Fibroblast of skin of right biceps (primary cell): ENCODE results near the gene G6PC1.
"Not testable (repeated sequence)": the region's sequence is repeated elsewhere in the genome, so short reads cannot be mapped to it uniquely, and the experiment has no call there.

ENCODE experiments used
- DNase-seq: peaks from one replicate; pipeline ENCODE4 v3.0.0-alpha.2; 2013

The G6PC1 gene

DNA sequence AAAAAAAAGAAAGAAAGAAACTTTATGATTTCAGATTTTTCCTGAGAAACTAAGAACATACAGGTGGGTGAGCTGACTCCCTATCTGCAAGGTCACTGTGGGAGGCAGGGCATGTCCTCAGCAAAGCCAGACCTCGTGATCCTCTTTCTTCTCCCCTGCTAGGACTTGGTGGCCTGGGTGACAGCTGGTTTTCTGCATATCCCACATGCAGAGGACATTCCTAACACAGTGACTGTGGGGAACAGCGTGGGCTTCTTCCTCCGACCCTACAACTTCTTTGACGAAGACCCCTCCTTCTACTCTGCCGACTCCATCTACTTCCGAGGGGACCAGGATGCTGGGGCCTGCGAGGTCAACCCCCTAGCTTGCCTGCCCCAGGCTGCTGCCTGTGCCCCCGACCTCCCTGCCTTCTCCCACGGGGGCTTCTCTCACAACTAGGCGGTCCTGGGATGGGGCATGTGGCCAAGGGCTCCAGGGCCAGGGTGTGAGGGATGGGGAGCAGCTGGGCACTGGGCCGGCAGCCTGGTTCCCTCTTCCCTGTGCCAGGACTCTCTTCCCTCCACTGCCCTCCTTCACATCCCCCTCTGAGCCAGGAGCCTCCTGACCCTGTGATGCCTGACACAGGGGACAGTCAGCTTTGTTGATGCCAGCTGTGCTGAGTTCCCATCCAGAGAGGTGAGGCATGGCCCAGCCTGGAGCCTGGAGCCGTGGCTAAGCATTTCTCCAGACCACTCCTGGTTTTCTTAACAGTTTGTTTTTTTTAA lies 26.5 kb upstream of the G6PC1 start:
- not testable (repeated sequence) for DNase-seq

- no peak for DNase-seq
These were observed 23.6 kb upstream of the G6PC1 start for GRCh38 chr17:42877037-42877436.

GRCh38 chr17:42878123-42878880 lies 22.3 kb upstream of the G6PC1 start:
- DNase-seq, result no peak

DNA sequence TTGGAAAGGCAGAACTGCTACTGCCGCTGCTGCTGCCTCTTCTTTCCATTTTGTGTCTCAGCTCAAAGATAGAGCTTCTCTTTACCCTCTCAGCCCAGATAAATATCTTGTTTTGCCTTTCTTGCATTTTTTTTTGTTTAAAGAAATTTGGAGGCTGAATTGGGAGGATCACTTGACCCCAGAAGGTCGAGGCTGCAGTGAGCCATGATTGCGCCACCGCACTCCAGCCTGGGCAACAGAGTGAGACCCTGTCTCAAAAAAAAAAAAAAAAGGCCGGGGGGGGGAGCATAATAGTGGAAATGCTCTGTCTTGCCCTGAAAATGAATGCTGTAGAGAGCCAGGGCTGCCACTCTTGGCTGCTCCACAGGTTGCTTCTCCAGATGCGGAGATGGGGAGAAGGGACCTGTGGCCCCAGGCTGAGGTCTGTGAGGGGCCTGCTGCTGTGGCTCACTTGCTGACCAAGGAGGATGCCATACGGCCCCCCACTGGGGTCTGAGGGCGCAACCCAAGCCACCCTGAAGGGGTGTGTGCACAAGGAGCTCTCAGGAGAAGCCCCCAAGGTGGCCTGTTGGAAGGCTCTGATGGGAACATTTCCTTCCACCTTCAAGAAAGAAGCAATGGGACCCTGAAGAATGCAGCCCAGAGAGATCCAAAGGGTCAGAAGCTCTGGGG lies 21.5 kb upstream of the G6PC1 start:
- DNase-seq, result no peak

DNA sequence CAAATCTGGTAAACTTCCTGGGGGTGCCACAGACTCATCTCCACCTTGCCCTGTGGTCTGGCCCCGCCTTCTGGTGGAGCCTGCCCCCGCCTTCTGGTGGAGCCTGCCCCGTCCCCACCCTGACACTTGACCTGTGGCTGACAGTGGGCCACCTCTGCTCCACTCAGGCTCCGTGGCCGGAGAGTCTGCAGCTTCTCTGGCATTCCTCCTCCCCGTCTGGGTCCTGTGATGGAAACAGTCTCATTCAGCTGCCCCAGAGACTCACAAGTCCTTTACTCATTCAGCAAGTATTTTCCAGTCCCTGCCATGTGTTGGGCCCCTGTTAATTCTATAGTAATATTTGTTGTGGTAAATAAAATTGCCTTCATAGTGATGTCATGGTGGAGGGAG lies 21.0 kb upstream of the G6PC1 start:
- DNase-seq, result peak; percentile 25

DNA sequence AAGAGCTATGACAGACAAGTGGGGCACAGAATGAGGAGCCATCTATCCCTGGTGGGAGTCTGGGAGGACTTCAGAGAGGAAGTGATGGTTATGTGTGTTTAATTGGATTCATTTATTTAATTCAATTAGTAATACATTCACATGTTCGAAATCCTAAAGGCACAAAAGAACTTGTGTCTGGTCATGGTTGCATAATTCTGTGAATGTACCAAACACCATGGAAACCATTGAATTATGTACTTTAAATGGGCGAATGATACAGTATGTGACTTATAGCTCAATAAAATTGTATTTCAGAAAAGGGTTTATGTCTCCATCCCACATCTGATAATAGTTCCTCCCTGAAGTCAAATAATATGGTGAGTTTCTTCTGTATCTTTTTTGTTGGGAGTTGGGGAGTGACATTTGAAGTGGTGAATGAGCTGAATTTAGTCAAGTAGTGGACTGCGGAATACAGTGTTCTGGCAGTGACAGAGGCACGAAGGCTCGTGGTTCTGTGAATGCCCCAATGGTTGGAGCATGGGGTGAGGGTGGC lies 19.8 kb upstream of the G6PC1 start:
- DNase-seq, result no peak

- not testable (repeated sequence) for DNase-seq
These were observed 18.9 kb upstream of the G6PC1 start for GRCh38 chr17:42881706-42882105.

GRCh38 chr17:42882166-42882565 lies 18.4 kb upstream of the G6PC1 start:
- DNase-seq, result no peak

GRCh38 chr17:42883802-42884558 lies 16.6 kb upstream of the G6PC1 start:
- DNase-seq, result no peak

GRCh38 chr17:42885806-42886205 lies 14.8 kb upstream of the G6PC1 start:
- not testable (repeated sequence) for DNase-seq

DNA sequence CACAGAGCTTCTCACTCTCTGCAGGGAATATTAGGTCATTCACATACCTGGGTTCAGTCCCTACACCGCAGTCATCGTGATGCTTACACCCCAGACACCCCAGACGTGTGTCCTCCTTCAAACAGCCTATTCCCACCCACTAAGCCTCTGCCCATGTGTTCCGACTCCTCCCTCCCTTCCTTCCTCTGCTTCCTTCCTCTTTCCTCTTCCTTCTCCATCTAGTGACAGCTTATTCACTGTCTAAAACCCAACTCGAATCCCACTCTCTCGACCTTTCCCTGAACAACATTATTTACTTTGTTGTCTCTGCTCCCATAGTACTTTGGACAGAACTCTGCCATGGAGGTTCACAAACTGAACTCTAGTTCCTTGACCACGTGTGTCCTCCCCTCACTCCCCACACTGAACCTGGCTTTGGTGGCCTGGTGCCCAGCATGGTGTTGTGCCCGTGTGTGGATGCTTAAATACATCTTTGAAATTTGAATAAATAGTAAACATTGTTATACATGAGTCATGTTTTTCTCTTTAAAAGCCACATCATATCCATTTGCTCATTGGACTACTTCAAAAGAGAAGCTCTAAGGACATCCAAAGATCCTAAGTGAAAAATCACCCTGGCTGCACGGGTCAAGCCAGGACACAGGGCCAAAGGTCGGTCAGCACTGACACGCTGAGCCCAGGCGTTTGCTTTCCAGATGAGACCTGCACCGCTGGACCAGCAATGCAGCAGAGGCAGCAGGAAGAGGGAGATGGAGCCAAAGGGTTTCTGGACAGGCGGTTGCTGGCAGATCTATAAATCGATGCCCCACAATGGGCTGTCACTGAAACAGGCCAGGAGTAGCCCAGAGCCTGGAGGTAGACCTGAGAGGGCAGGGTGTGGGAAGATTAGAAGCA lies 14.1 kb upstream of the G6PC1 start:
- DNase-seq, result no peak

DNA sequence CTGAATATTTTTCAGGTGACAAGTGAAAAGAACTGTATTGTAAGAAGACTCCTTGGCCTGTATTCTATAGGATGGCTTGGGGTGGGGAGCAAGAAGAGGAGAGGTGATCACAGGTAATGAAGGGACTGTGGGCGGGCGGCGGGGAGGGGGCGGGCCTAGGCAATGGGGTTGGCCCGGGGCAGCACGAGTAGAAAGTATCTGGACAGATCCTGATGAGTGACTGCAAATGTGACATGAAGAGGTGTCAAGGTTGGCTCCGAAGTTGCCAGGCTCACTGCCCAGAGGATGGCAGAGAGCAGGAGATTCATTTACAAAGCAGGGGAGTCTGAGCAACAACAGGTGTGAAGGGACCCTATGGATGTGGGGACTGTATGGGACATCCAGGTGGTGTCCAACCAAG lies 10.8 kb upstream of the G6PC1 start:
- DNase-seq, result no peak

- DNase-seq, result no peak
These were observed 9.0 kb upstream of the G6PC1 start for GRCh38 chr17:42891539-42892152.

GRCh38 chr17:42893359-42893758 lies 7.2 kb upstream of the G6PC1 start:
- no peak for DNase-seq

DNA sequence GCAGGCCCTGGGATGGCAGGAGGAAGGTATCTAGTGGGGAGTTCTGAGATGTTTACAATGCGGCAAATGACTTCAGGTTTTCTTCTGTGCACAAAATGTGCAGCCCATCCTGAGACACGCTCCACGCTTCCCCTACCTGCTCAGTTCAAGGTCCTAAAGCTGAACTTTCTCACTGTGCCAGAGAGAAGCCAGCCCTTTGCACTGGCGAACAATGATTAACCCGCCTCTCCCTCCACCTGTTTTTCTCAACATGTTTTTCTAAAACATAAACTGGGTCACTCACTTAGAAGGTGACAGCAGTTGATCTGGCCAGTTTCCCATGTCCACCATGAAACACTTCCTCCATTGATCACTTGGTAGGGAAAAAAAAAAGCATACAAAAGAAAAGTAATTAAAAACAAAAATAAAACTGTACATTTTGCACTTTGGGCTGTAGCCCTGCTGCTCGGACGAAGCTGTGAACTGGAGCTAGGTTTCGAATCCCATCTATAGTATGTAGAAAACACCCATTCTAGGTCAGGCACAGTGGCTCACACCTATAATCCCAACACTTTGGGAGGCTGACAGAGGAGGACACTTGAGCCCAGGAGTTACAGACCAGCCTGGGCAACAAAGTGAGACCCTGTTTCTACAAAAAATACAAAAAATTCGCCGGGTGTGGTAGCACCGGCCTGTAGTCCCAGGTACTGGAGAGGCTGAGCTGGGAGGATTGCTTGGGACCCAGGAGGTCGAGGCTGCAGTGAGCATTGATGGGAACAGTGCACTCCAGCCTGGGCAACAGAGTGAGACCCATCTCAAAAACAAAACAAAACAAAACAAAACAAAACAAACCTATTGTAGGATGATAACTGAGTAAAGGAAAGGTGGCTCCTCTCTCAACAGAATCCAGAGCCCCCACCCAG lies 6.1 kb upstream of the G6PC1 start:
- DNase-seq, result no peak

DNA sequence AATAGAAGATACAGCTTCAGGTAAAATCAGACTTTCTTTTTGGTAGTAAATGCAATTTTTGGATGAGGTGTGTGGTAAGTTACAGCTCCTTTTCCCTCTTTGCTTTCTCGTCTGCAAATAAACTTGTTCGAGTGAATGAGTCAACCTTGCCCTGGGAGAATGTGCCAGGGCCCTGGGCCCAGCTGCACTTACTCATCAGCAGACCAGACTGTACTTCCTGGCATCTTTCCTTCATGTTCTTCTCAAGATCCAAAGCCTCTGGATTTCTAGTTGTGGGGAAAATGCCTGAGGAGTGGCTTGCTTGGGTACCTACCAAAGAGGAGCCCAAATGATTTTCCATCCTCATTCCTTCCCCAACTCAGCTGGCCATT lies 5.4 kb upstream of the G6PC1 start:
- DNase-seq, result peak; percentile 74

- no peak for DNase-seq
These were observed 2.3 kb upstream of the G6PC1 start for GRCh38 chr17:42898147-42898811.

- not testable (repeated sequence) for DNase-seq
These were observed 618 bp upstream of the G6PC1 start for GRCh38 chr17:42899981-42900380.

GRCh38 chr17:42901535-42902229 lies 1.1 kb downstream of the G6PC1 start:
- DNase-seq, result no peak
